ENCODE measurements around the gene COA5. TPM values are rescaled to one million over a fixed set of nuclear protein-coding genes. Genes with fewer than 3 reads are reported as not detected.

COA5 gene
- total RNA-seq, 1 donor from 2014 or later, result 110 TPM

GRCh38 chr2:98623657-98624056 is 15.3 kb upstream of the COA5 start:
- no peaks in the 10 kb centered on the region for H3K36me3 ChIP-seq
- Mint-ChIP-seq H3K36me3 (peaks cover 2% of the 10 kb centered on the region), H3K27ac (no peak overlapping the region), H3K27me3 (ENCODE audit: insufficient read depth, low read depth) (no peaks in the 10 kb centered on the region), H3K9me3 (no peaks in the 10 kb centered on the region), H3K4me3 (no peak overlapping the region), H3K4me1 (no peaks in the 10 kb centered on the region)
- H3K4me2 ChIP-seq, result no peak overlapping the region
- no peak overlapping the region for H3K4me3 ChIP-seq
- DNase-seq (ENCODE audit: low spot score), result no peak
- no peak for TF ChIP-seq CTCF (IDR thresholded peaks at IDR 0.05)
- no peak for TF ChIP-seq EZH2 (IDR thresholded peaks at IDR 0.05)
- no peak for TF ChIP-seq EZH2phosphoT487 (IDR thresholded peaks at IDR 0.05)
- no peak overlapping the region for H3K27ac ChIP-seq
- no peaks in the 10 kb centered on the region for H4K20me1 ChIP-seq (ENCODE audit: low read depth)
- H3K4me1 ChIP-seq, result no peaks in the 10 kb centered on the region
- no peaks in the 10 kb centered on the region for H3K79me2 ChIP-seq (ENCODE audit: low read depth)
- H3F3A ChIP-seq (ENCODE audit: low read depth), result no peaks in the 10 kb centered on the region
- no peak overlapping the region for H3K9ac ChIP-seq
- H3K9me3 ChIP-seq (ENCODE audit: low read depth), result no peaks in the 10 kb centered on the region
- no peaks in the 10 kb centered on the region for H3K27me3 ChIP-seq
- H2AFZ ChIP-seq (replicated peaks), result no peak overlapping the region

- Histone ChIP-seq H3K4me1 (no peaks in the 10 kb centered on the region), H3K79me2 (ENCODE audit: low read depth) (no peaks in the 10 kb centered on the region), H3K36me3 (peaks cover 7% of the 10 kb centered on the region), H3K4me2 (no peak overlapping the region), H3F3A (ENCODE audit: low read depth) (no peaks in the 10 kb centered on the region), H3K9me3 (ENCODE audit: low read depth) (no peaks in the 10 kb centered on the region), H3K27me3 (no peaks in the 10 kb centered on the region), H3K4me3 (no peak overlapping the region), H3K9ac (no peak overlapping the region), H2AFZ (replicated peaks) (no peak overlapping the region), H3K27ac (no peak overlapping the region), H4K20me1 (ENCODE audit: low read depth) (peaks cover 4% of the 10 kb centered on the region)
- H3K9me3 Mint-ChIP-seq, result no peaks in the 10 kb centered on the region
- H3K4me1 Mint-ChIP-seq, result no peaks in the 10 kb centered on the region
- peaks cover 22% of the 10 kb centered on the region for H3K36me3 Mint-ChIP-seq
- TF ChIP-seq CTCF (IDR thresholded peaks at IDR 0.05) (no peak), EZH2phosphoT487 (IDR thresholded peaks at IDR 0.05) (no peak), EZH2 (IDR thresholded peaks at IDR 0.05) (no peak)
- H3K4me3 Mint-ChIP-seq, result no peak overlapping the region
- no peak for DNase-seq (ENCODE audit: low spot score)
- H3K27me3 Mint-ChIP-seq (ENCODE audit: insufficient read depth, low read depth), result no peaks in the 10 kb centered on the region
- H3K27ac Mint-ChIP-seq, result no peak overlapping the region
These were observed 8.8 kb upstream of the COA5 start for GRCh38 chr2:98617149-98617548.

- TF ChIP-seq EZH2phosphoT487 (IDR thresholded peaks at IDR 0.05) (no peak), CTCF (IDR thresholded peaks at IDR 0.05) (peak; percentile 11)
- no peak for DNase-seq (ENCODE audit: low spot score)
- Histone ChIP-seq H3K79me2 (ENCODE audit: low read depth) (peaks cover 11% of the 10 kb centered on the region), H4K20me1 (ENCODE audit: low read depth) (peaks cover 4% of the 10 kb centered on the region), H3K4me2 (no peak overlapping the region), H3K9me3 (ENCODE audit: low read depth) (no peaks in the 10 kb centered on the region), H2AFZ (replicated peaks) (no peak overlapping the region), H3K27ac (no peak overlapping the region), H3F3A (ENCODE audit: low read depth) (no peaks in the 10 kb centered on the region), H3K4me3 (no peak overlapping the region), H3K27me3 (no peaks in the 10 kb centered on the region), H3K4me1 (no peaks in the 10 kb centered on the region), H3K36me3 (peaks cover 10% of the 10 kb centered on the region), H3K9ac (no peak overlapping the region)
- H3K27me3 Mint-ChIP-seq (ENCODE audit: insufficient read depth, low read depth), result no peaks in the 10 kb centered on the region
- H3K36me3 Mint-ChIP-seq, result peaks cover 22% of the 10 kb centered on the region
- H3K4me3 Mint-ChIP-seq, result no peak overlapping the region
- H3K4me1 Mint-ChIP-seq, result peaks cover 7% of the 10 kb centered on the region
- no peaks in the 10 kb centered on the region for H3K9me3 Mint-ChIP-seq
- H3K27ac Mint-ChIP-seq, result no peak overlapping the region
These were observed 7.2 kb upstream of the COA5 start for GRCh38 chr2:98615481-98615880.

All from neural progenitor cell (in vitro differentiated cells).